IPS-18c (cell line): ENCODE results near the gene SSX4B.
"Not testable (repeated sequence)": the region's sequence is repeated elsewhere in the genome, so short reads cannot be mapped to it uniquely, and the experiment has no call there.

Experiments
- H3K4me3 ChIP-seq: 2 replicates; pipeline ENCODE4 v1.7.0; 2013; ENCODE audit warnings: low read depth, mild to moderate bottlenecking, low read length, moderate library complexity; ENCODE audit not compliant: insufficient read depth
- H3K9me3 ChIP-seq: one replicate; pipeline ENCODE4 v1.6.1; 2013; ENCODE audit warnings: mild to moderate bottlenecking, low read length, moderate library complexity; ENCODE audit not compliant: control insufficient read depth, insufficient read depth

SSX4B gene, protein sequence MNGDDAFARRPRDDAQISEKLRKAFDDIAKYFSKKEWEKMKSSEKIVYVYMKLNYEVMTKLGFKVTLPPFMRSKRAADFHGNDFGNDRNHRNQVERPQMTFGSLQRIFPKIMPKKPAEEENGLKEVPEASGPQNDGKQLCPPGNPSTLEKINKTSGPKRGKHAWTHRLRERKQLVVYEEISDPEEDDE

GRCh38 chrX:48411860-48412259 is at the start of gene SSX4B:
Gene SSX4B, minus strand, starts transcription at chrX:48411960. Its CDS starts 588 bp downstream, at chrX:48411372.
- not testable (repeated sequence) for H3K4me3 ChIP-seq, H3K9me3 ChIP-seq

DNA sequence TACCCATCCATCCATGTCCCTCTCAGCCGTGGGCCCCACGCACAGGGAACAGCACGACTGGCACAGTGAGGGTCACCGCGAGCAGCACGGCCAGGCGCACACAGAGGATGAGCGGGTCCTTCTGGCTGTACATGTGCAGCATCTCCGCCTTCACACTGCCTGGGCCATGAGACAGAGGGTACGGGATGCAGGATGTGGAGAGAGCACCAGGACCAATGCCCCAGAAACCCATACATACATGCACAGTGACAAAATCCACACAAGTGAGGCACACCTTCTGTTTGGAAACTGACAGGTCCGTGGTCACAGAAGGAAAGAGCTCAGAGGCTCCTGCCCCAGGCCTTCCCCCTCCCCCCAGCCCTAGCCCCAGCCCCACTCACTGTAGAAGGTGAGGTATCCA is 48.8 kb upstream of the SSX4B start:
- H3K9me3 ChIP-seq = peaks cover 21% of the 10 kb centered on the region
- peak overlapping the region; percentile 9; the same call in 1 of the 2 replicates for H3K4me3 ChIP-seq

GRCh38 chrX:48460031-48460430 is 48.3 kb upstream of the SSX4B start:
- no peak overlapping the region; the same call in 1 of the 2 replicates for H3K4me3 ChIP-seq
- peaks cover 23% of the 10 kb centered on the region for H3K9me3 ChIP-seq

GRCh38 chrX:48459483-48459882 is 47.7 kb upstream of the SSX4B start:
- peaks cover 23% of the 10 kb centered on the region for H3K9me3 ChIP-seq
- no peak overlapping the region for H3K4me3 ChIP-seq

- peaks cover 23% of the 10 kb centered on the region for H3K9me3 ChIP-seq
- H3K4me3 ChIP-seq = no peak overlapping the region
Observed at GRCh38 chrX:48458711-48459110, 47.0 kb upstream of the SSX4B start.

- H3K4me3 ChIP-seq = no peak overlapping the region
- peaks cover 18% of the 10 kb centered on the region for H3K9me3 ChIP-seq
Observed at GRCh38 chrX:48456628-48457331, 45.0 kb upstream of the SSX4B start.

- Histone ChIP-seq H3K4me3 (no peak overlapping the region), H3K9me3 (peaks cover 4% of the 10 kb centered on the region)
Observed at GRCh38 chrX:48451708-48452107, 39.9 kb upstream of the SSX4B start.

DNA sequence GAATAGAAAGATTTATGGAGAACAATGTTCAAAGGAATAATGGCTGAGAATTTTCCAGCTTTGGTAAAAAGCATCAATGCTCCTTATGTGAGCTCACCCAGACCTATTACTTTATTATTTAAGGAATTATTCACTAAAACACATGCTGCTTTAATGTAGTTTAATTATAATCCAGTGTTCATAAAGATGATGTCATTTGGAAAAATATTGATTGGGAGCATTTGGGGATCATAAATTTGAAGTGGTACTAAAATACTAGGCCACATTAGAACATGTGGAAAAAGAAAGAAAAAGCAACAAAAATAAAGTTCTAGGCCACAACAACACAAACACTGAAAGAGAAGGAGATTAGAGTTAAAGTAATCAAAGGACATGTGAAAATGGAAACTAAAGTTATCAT is 38.3 kb upstream of the SSX4B start:
- no peaks in the 10 kb centered on the region for H3K9me3 ChIP-seq
- H3K4me3 ChIP-seq = no peak overlapping the region

GRCh38 chrX:48447201-48447600 is 35.4 kb upstream of the SSX4B start:
- not testable (repeated sequence) for H3K9me3 ChIP-seq, H3K4me3 ChIP-seq

- H3K9me3 ChIP-seq, H3K4me3 ChIP-seq: not testable (repeated sequence)
Observed at GRCh38 chrX:48433713-48434112, 22.0 kb upstream of the SSX4B start.

- H3K4me3 ChIP-seq, H3K9me3 ChIP-seq: not testable (repeated sequence)
Observed at GRCh38 chrX:48430166-48430565, 18.4 kb upstream of the SSX4B start.

GRCh38 chrX:48429606-48430005 is 17.8 kb upstream of the SSX4B start:
- not testable (repeated sequence) for H3K4me3 ChIP-seq, H3K9me3 ChIP-seq

GRCh38 chrX:48427027-48427716 is 15.4 kb upstream of the SSX4B start:
- not testable (repeated sequence) for H3K4me3 ChIP-seq, H3K9me3 ChIP-seq

- not testable (repeated sequence) for H3K4me3 ChIP-seq, H3K9me3 ChIP-seq
Observed at GRCh38 chrX:48397825-48398224, 13.9 kb downstream of the SSX4B start.

DNA sequence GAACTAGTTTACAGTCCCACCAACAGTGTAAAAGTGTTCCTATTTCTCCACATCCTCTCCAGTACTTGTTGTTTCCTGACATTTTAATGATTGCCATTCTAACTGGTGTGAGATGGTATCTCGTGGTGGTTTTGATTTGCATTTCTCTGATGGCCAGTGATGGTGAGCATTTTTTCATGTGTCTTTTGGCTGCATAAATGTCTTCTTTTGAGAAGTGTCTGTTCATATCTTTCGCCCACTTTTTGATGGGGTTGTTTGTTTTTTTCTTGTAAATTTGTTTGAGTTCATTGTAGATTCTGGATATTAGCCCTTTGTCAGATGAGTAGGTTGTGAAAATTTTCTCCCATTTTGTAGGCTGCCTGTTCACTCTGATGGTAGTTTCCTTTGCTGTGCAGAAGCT is 14.8 kb downstream of the SSX4B start:
- not testable (repeated sequence) for H3K9me3 ChIP-seq, H3K4me3 ChIP-seq

DNA sequence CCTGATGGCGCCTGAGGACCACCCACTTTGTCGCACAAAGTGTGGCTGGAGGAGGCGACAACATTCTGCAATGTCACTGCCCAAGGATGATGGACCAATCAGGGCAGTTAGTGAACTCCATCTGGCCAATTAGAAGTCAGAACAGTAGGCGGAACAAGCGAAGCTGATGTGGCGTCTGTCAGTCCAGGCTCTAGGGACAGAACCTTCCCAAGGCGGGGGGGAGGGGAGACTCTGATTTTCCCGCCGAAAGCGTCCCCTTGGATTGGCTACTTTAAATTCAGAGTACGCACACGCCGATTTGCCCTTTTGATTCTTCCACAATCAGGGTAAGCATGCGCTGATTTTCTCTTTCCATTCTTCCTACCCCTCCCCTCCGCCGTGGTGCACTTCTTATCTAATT is 28.5 kb downstream of the SSX4B start, which contains the start of gene SSX4:
SSX4 (plus strand) TSS at position 301 of the 400 bp plus-strand sequence. CDS start 515 bp downstream, outside the sequence.
- not testable (repeated sequence) for H3K4me3 ChIP-seq

GRCh38 chrX:48370408-48370807 is 41.4 kb downstream of the SSX4B start:
- H3K4me3 ChIP-seq, H3K9me3 ChIP-seq: not testable (repeated sequence)

More for the DNA sequence above, 28.5 kb downstream of the SSX4B start, which contains the start of gene SSX4:
- H3K9me3 ChIP-seq = not testable (repeated sequence)
